H1 (cell line): ENCODE measurements around the gene OS9.

Experiments used
- EZH2 ChIP-seq: fragments of 200-600 bp; sonication (generic); IDR thresholded peaks from 2 replicates; pipeline ENCODE4 v1.7.1; 2012; ENCODE audit warnings: low read depth, mild to moderate bottlenecking, moderate library complexity, low read length, inconsistent platforms; ENCODE audit not compliant: severe bottlenecking
- POLR2A ChIP-seq, 2 experiments: IDR thresholded peaks; 1 replicate in 1 of 2; 2 replicates in 1 of 2; pipeline ENCODE4 v1.6.1; 2011; ENCODE audit warnings: low read depth in 2 of 2, low read length in 2 of 2, mild to moderate bottlenecking in 2 of 2; ENCODE audit errors: control extremely low read depth in 1 of 2
- POLR2AphosphoS5 ChIP-seq: IDR thresholded peaks from 2 replicates; pipeline ENCODE4 v1.6.1; 2011; ENCODE audit warnings: low read depth, low read length
- TF ChIP-seq, protein P1 (sequence below), 3 experiments: IDR thresholded peaks; 1 replicate in 2 of 3; 2 replicates in 1 of 3; pipeline versions ENCODE4 v1.5.1 to v1.6.1; 2011; ENCODE audit warnings: low read length in 3 of 3, mild to moderate bottlenecking in 3 of 3, inconsistent platforms in 2 of 3, low read depth in 1 of 3, moderate library complexity in 1 of 3; ENCODE audit not compliant: insufficient read depth in 1 of 3; ENCODE audit errors: control extremely low read depth in 1 of 3

DNA sequence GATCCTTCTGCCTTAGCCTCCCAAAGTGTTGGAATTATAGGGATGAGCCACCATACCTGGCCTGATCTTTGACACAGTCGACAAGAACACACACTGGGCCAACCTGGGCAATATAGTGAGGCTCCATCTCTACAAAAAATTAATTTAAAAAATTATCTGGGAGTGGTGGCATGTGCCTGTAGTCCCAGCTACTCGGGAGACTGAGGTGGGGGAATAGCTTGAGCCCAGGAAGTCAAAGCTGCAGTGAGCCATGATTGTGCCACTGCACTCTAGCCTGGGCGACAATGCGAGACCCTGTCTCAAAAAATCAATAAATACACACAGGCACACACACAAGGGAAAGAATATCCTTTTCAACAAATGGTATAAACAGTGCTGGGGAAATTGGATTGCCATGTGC, 6.1 kb upstream of the OS9 start:
- TF ChIP-seq POLR2A (IDR thresholded peaks at IDR 0.05; ENCODE audit: control extremely low read depth in 1 of 2, low read depth in 2 of 2, low read length in 2 of 2) = no peak
- TF ChIP-seq, protein P1, sequence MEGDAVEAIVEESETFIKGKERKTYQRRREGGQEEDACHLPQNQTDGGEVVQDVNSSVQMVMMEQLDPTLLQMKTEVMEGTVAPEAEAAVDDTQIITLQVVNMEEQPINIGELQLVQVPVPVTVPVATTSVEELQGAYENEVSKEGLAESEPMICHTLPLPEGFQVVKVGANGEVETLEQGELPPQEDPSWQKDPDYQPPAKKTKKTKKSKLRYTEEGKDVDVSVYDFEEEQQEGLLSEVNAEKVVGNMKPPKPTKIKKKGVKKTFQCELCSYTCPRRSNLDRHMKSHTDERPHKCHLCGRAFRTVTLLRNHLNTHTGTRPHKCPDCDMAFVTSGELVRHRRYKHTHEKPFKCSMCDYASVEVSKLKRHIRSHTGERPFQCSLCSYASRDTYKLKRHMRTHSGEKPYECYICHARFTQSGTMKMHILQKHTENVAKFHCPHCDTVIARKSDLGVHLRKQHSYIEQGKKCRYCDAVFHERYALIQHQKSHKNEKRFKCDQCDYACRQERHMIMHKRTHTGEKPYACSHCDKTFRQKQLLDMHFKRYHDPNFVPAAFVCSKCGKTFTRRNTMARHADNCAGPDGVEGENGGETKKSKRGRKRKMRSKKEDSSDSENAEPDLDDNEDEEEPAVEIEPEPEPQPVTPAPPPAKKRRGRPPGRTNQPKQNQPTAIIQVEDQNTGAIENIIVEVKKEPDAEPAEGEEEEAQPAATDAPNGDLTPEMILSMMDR (IDR thresholded peaks at IDR 0.05; ENCODE audit: control extremely low read depth in 1 of 3, insufficient read depth in 1 of 3, low read depth in 1 of 3, low read length in 3 of 3) = no peak
- no peak for TF ChIP-seq EZH2
- no peak for TF ChIP-seq POLR2AphosphoS5
